ENCODE results near the gene ALPK3.

- TF ChIP-seq EZH2phosphoT487 (IDR thresholded peaks at IDR 0.05; ENCODE audit: borderline replicate concordance, low read length) (no peak), CTCF (IDR thresholded peaks at IDR 0.05; ENCODE audit: low read depth, low read length, poor library complexity, severe bottlenecking) (no peak)
These were observed 11.9 kb upstream of the ALPK3 start for GRCh38 chr15:84805221-84805620.
